Middle frontal gyrus (tissue), 1 donor: ENCODE results near the gene ITIH5.
"Not testable (repeated sequence)": the region's sequence is repeated elsewhere in the genome, so short reads cannot be mapped to it uniquely, and the experiment has no call there.

Experiments used
- DNase-seq: peaks from one replicate; pipeline ENCODE4 v3.0.0-alpha.2; 2015; ENCODE audit warnings: low spot score; ENCODE audit errors: extremely low spot score

Gene ITIH5

DNA sequence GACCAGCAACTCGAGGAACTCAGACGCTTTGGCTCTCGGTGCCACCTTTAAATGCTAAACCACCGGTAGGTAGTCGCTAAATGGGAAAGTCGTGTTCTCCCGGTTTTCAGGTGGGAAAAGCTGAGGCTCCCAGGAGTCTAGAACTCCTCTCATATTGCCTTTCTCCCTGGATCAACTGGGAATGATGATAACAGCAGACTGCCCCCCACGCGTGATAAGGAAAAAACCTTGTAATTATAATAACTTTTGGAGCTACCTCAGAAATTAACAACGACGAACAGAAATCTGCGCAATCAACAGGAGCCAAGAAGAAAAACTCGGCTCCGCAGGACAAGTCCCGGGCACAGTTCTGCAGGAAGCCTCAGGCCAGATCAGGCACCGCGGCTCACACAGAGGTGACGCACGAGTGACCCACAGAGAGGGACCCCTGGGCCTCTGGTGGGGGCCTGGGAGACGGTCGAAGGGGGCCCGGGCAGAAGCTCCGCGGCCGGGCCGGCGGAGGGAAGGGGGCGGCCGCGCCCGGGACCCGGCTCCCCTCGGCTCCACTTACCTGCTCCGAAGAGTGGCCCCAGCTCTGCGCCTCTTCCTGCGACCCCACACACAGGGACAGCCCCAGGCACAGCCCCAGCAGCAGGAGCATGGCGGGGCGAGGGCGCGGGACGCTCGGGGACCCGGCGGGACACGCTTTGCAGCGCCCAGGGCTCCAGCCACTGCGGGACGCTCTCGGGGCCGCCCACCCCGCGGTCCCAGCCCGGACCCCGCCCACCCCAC lies at the start of gene ITIH5:
Gene ITIH5, minus strand, starts transcription at position 714 of the 771 bp plus-strand sequence. Its CDS starts 74 bp downstream, at position 640.
- DNase-seq: no peak

DNA sequence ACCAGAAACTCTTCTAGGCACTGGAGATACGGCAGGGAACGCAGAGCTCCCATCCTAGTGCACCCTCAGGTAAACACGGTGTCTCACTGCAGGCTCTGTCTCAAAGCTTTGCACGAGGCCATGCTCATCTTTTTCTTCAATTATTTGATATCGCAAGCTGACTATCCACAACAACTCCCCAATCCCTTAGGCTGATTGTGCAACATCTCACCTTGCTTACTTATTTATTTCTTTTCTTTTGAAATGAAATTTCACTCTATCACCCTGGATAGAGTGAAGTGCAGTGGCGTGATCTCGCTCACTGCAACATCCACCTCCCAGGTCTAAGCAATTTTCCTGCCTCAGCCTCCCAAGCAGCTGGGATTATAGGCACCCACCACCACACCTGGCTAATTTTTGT lies 48.7 kb upstream of the ITIH5 start:
- no peak for DNase-seq

DNA sequence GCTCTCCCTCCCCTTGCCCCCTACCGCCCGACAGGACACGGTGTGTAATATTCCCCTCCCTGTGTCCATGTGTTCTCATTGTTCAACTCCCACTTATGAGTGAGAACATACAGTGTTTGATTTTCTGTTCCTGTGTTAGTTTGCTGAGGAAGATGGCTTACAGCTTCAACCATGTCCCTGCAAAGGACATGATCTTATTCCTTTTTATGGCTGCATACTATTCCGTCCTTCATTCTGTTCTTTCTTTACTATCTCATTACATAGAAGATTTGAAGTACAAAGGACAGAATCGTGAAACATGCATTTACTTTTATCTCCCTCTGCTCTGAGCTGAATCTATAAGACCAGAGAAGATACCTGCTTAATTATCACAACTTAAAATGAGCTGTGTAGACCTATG lies 44.3 kb upstream of the ITIH5 start:
- DNase-seq: not testable (repeated sequence)

DNA sequence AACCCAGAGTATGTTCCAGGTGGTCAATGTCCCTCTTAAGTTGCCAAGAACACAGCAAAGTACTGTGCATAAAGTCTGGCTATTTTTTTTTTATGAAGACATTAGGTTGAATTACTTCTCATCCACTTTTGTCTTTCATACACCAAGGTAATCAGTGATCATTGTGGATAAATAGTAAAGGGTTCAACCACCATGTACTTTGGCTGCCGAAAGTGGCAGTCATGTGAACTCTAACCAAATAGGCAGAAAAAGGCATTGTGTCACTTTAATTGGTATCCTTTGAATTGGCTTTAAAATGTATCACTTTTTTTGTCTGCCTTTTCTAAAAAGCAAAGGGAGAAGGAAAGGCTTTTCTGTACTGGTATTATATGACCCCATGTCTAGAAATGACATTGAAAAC lies 43.7 kb upstream of the ITIH5 start:
- DNase-seq: no peak

DNA sequence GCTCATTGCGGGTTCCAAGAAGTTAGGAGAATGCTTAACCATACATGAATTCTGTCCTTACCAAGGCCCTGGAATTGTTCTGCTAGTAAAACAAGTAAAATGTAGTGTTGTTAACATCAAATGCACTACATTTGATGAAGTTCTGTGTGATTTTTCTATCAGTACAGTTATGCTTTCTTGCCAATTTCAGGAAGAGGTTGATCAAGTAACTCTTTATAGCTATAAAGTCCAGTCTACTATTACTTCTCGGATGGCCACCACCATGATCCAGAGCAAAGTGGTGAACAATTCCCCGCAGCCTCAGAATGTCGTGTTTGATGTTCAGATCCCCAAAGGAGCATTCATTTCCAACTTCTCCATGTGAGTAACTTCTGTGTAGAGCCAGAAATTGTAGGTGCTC lies 42.1 kb upstream of the ITIH5 start:
- no peak for DNase-seq

DNA sequence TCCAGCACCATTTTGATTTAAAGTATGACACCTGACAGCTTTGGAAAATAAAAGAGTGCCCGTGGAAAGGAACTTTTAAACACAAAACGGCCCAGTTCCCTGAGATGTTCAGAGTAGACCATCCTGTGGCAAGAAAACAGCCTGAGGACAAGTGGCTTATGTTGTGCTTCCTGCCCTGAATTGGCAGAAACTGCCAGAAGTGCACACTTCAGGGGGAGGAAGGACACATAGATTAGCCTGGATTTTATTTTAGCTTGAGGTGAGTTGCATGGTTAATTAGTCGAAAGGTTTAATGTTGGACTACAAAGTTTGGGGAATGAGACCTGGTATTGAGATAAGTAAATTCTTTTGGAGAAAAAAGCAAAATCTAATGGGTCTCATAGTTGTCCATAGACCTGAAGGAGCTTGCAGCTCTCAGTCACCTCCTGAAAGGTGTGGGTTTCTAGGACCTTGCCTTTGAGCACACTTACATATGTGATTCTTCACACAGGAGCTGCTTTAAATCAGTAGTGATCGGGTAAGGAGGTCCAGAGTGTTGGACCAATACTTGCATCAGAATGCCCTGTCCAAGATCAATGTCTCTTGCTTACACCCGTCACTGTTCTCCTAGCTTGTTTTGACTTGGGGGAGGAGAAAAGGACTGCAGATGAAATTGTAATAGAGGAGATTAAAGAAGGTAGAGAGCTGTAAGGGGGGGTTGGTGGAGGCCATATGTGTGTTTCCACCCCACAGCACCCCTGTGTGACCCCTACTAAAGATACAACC lies 41.3 kb upstream of the ITIH5 start:
- no peak for DNase-seq

DNA sequence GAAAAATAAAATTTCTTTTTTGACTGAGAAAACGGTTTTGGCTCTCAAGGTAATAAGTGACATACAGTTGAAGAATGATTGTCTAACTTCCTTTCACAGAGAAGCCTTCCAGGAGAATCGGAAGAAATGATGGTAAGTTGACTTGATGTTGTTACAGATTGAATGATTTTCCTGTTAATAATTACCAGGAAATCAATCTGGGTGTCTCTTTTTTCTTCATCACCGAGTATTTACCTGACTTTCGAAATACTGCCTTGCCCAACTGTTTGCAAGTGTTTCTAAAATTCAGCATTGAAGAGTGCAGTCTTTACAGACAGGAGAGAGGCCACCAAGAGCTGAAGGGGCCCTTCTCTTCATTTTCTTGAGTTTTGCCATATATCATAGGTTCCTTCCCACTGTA lies 40.3 kb upstream of the ITIH5 start:
- DNase-seq: no peak

DNA sequence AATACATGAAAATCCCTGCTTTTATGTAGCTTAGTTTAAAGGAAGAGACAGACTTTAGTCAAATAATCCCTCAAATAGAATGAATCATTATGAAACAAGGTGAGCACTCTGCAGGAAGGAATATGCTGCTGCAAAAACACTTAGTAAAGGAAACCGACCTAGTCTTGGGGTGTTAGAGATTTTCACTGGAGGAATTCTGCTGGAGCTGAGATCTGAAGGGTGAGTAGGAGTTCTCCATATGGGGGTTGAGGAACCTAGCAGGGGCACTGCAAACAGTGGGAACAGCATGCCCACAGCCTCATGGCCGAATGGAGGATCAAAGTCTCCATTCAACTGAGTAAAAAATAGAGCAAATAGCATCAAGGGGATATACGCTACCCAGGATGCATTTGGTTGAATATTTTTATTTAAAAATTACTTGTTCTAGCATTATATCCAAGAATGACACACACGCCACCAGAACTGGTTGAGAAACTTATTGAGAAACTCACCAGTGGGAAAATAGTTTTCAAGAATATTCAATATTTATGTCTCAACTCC lies 39.8 kb upstream of the ITIH5 start:
- DNase-seq: no peak

DNA sequence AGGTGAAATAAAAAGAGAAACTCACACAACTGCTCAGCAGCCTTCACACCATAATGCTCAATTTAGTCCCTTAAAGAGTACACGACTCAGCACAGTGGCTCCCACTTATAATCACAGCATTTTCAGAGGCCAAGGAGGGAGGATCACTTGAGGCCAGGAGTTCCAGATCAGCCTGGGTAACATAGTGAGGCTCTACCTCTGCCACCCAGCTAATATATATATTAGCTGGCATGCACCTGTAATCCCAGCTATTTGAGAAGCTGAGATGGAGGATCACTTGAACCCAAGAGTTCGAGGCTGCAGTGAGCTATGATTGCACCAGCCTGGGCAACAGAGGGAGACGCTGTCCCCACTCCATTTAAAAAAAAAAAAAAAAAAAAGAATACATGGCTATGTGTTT lies 38.6 kb upstream of the ITIH5 start:
- no peak for DNase-seq

DNA sequence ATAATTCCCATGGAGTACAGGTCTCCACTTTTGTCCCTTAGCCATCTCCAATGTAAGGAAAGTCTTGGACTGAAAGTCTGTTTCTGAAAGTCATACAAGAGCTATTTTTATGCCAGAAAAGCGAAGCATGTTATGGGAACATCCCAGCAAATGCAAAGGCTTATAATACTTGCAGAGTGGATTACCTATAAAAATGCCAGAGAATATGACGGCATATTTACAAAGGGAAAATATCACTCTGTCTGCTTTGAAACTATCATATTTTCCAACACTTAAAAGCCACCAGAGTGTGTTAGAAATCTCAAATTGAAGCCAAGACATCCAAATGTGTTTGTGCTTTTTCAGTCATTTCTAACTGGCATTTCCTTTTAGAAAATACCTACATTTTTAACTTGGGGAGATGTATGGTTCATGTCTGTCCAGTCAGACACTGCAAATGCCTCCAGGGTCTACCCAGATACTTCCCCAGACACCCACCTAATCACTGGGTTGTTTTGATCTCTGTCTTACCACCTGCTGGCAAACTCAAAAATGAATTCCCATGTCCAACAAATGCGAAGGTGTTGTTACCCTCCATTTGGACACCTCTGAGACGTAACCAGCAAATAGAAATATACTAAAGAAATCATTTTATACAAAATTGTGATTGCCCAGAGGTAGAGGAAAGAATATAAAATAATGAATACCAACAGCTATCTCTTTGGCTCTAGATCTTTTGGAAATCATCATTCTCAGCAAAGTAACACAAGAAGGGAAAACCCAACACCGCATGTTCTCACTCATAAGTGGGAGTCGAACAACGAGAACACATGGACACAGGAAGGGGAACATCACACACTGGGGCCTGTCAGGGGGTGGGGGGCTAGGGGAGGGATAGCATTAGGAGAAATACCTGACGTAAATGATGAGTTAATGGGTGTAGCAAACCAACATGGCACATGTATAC lies 37.6 kb upstream of the ITIH5 start:
- DNase-seq: no peak

DNA sequence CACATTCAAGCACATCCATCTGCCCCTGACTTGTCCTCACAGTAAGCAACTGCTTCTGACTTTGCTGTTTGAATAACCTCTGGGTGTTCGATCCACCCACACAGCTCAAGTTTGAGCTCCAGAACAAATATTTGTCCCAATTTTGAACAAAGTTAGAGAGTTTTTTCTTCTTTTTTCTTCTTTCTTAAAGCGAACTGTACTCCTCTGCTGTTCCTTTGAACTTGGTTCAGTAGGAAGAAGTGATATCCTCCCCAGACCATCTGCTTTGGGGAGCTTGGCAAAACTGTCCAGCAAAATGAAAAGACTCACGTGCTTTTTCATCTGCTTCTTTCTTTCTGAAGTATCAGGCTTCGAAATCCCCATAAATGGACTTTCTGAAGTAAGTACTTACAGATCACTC lies 36.4 kb upstream of the ITIH5 start, which contains the start of gene ITIH2:
Gene ITIH2, plus strand, starts transcription at position 177 of the 400 bp plus-strand sequence. Its CDS starts 119 bp downstream, at position 296.
- no peak for DNase-seq

DNA sequence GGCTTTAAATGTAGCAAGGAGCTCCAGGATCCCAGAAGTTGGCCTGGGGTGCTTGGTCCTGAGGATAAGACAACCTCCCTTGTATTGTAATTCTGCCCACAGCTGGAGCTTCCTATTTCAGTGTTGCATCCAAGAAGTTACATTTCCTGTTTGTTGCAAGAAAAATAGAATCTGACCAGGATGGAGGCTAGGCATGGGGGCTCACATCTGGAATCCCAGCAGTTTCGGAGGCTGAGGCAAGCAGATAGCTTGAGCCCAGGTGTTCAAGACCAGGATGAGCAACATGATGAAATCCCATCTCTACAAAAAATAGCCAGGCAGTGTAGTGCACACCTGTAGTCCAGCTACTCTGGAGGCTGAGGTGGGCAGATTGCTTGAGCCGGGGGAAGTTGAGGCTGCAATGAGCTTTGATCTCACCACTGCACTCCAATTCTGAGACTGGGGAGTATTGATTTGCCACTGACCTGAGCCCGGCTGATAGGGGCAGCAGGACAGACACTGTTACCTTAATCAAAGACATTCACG lies 35.6 kb upstream of the ITIH5 start:
- DNase-seq: no peak

DNA sequence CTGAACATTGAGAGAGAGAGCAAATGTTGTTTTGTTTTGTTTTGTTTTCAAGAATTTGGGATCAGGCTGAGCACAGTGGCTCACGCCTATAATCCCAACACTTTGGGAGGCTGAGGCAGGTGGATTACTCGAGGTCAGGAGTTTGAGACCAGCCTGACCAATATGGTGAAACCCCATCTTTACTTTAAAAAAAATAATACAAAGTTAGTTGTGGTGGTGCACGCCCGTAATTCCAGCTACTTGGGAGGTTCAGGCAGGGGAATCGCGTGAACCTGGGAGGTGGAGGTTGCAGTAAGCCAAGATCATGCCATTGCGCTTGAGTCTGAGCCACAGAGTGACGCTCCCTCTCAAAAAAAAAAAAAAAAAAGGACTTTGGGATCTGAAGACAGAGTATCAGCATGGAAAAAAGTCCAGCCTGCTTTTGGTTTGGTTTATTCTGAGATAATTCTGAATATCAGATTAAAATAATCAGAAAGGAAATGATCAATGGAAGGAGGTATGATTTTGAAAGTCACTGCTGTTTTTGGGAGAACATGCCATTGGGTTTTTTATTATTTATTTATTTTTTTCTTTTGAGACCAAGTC lies 34.5 kb upstream of the ITIH5 start:
- DNase-seq: no peak

DNA sequence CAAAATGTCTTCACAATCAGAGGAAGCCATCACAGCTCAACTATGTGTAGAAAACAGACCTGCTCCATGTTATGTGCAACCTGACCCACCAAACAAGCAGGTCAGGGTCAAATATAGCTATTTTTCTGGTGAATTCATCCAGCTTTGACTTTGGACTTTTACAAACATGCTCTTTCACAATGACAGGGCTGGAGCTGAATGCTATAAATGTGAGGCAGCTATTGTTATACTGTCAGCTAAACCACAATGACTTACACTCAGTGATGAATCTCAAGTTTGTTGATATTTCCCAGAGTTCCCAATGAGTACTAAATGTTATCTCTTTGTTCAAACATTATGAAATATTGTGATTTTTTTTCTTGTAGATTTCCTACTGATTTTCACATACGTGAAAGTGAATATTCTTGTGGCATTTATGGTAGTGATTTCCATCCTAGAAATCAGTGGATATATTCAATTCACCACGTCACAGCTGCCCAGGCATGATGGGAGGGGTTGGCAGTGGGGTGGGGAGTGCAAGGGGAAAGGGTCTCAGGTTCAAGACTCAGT lies 33.9 kb upstream of the ITIH5 start:
- no peak for DNase-seq

DNA sequence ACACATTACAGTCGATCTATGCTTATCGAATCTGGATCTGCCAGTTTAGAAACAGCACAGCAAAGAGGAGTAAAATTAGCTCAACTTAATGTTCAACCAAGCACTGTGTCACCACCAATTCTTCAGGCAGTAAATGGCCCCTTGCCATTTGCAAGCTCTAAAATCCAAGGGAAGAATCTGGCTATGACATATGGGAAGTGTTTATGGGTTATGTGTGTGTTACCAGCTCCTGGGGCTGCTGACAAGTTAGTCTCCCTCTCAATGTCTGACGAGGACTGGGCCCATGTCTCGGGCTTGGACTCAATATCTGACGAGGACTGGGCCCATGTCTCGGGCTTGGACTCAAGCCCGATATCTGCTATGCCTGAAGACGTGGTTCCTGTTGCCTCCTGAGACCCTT lies 30.7 kb upstream of the ITIH5 start:
- no peak for DNase-seq

DNA sequence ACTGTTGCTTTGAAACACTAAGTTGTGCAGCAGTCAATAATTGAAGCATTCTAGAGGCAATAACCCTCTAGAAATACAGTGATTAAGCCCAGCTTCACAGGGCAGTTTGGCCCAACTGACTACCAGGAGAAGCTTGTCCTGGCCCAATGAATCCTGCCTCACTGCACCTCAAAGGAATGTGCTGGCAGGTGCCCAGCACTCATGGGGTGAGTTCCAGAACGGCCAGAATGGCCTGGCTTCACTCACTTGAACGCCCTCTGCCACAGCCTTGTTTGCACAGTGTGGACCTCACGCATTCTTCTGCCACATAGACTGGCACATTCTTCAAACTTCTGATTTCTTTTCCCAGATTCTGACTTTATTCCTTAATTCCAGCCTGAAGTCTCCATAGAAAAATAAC lies 29.8 kb upstream of the ITIH5 start:
- DNase-seq: no peak

DNA sequence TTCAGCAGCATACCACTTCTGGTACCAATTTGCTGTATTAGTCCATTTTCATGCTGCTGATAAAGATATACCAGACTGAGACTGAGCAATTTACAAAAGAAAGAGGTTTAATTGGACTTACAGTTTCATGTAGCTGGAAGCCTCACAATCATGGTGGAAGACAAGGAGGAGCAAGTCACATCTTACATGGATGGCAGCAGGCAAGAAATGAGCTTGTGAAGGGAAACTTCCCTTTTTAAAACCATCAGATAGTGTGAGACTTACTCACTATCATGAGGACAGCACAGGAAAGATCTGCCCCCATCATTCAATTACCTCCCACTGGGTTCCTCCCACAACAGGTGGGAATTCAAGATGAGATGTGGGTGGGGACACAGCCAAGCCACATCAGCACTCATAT lies 26.4 kb upstream of the ITIH5 start:
- DNase-seq: not testable (repeated sequence)

DNA sequence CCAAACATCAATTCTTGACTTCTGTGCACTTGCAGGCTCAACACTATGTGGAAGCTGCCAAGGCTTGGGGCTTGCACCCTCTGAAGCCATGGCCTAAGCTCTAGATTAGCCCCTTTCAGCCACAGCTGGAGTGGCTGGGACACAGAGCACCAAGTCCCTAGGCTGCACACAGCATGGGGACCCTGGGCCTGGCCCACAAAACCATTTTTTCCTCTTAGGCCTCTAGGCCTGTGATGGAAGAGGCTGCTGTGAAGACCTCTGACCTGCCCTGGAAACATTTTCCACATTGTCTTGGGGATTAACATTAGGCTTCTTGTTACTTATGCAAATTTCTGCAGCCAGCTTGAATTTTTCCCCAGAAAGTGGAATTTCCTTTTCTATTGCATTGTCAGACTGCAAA lies 25.6 kb upstream of the ITIH5 start:
- not testable (repeated sequence) for DNase-seq

DNA sequence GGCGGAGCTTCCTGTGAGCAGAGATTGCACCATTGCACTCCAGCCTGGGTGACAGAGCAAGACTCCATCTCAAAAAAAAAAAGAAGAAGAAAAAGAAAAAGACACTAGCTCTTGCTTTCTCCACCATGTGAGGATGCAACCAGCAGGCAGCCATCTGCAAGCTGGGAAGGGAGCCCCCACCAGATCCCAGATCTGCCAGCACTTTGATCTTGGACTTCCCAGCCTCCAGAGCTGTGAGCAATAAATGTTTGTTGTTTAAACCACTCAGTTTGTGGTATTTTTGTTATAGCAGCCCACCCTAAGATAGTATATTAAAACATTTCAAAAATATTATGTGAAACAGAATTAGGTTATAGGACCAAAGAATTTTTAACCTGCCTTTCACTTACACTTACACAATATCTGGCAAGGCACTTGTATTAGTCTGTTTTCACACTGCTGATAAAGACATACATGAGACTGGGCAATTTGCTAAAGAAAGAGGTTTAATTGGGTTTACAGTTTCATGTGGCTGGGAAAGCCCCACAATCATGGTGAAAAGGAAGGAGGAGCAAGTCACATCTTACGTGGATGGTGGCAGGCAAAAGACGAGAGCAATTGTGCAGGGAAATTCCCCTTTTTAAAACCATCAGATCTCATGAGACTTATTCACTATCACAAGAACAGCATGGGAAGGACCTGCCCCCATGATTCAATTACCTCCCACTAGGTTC lies 24.3 kb upstream of the ITIH5 start:
- DNase-seq: not testable (repeated sequence)

DNA sequence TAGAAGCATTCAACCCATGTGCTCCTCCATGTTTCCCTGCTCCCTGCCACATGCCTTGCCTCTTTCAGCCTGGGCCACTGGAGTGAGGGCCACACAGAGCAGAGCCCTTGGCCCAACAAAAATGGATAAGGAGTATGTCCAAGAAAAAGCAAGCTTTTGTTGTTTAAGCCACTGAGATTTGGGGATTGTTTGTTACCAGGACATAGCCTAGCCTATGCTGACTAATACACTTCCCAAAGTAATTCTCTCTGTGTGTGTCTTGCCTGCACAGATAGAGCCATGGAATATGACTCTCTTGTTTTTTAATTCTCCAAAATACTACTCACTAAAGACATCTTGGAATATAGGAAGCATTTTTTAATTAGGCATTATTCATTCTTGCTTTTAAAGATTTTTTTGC lies 22.8 kb upstream of the ITIH5 start:
- no peak for DNase-seq
